SK-N-MC (cell line): ENCODE data around the gene CLEC16A.

Experiments used
- DNase-seq: peaks from one replicate; pipeline ENCODE4 v3.0.0-alpha.2; 2011; ENCODE audit warnings: low read depth, low spot score
- H3K27ac ChIP-seq: fragments of 200-600 bp; sonication (generic); 2 replicates; pipeline ENCODE4 v1.5.1; 2016; ENCODE audit warnings: mixed run types
- H3K36me3 ChIP-seq: fragments of 200-600 bp; sonication (generic); 2 replicates; pipeline ENCODE4 v1.6.1; 2017; ENCODE audit warnings: antibody characterized with exemption, low read length, mixed read lengths; ENCODE audit not compliant: insufficient read depth
- H3K4me3 ChIP-seq: fragments of 200-600 bp; sonication (generic); 2 replicates; pipeline ENCODE4 v1.5.1; 2016
- H3K9ac ChIP-seq: fragments of 200-600 bp; sonication (generic); 2 replicates; pipeline ENCODE4 v1.8.0; 2017; ENCODE audit warnings: mixed run types, mixed read lengths; ENCODE audit not compliant: insufficient read length
- H3K9me3 ChIP-seq: fragments of 200-600 bp; sonication (generic); 2 replicates; pipeline ENCODE4 v1.6.1; 2017; ENCODE audit warnings: low read depth, mild to moderate bottlenecking, antibody characterized with exemption, low read length, moderate library complexity, mixed read lengths
- EZH2 ChIP-seq: fragments of 200-600 bp; sonication (generic); IDR thresholded peaks from one replicate; pipeline ENCODE4 v1.6.1; 2017; ENCODE audit warnings: antibody characterized with exemption
- FOXP2 ChIP-seq: optimal IDR thresholded peaks from 2 replicates; pipeline ENCODE3; 2011; ENCODE audit warnings: mild to moderate bottlenecking, moderate library complexity; ENCODE audit not compliant: insufficient read depth; ENCODE audit errors: extremely low read length, control extremely low read depth
- POLR2AphosphoS5 ChIP-seq: IDR thresholded peaks from 2 replicates; pipeline ENCODE4 v1.6.1; 2012; ENCODE audit warnings: mild to moderate bottlenecking, low read depth, low read length, borderline replicate concordance

Gene CLEC16A

GRCh38 chr16:11089504-11090124 lies 145.2 kb downstream of the CLEC16A start:
- no peak overlapping the region for H3K9ac ChIP-seq
- no peak for DNase-seq
- no peak overlapping the region for H3K27ac ChIP-seq
- TF ChIP-seq EZH2: no peak
- no peak for TF ChIP-seq FOXP2
- TF ChIP-seq POLR2AphosphoS5: no peak
- H3K9me3 ChIP-seq: no peaks in the 10 kb centered on the region
- H3K36me3 ChIP-seq: no peaks in the 10 kb centered on the region
- H3K4me3 ChIP-seq: no peak overlapping the region

- TF ChIP-seq POLR2AphosphoS5: no peak
- TF ChIP-seq FOXP2: no peak
- no peak for TF ChIP-seq EZH2
- Histone ChIP-seq H3K9me3 (no peaks in the 10 kb centered on the region), H3K9ac (no peak overlapping the region), H3K4me3 (no peak overlapping the region), H3K27ac (no peak overlapping the region), H3K36me3 (no peaks in the 10 kb centered on the region)
- no peak for DNase-seq
Observed at GRCh38 chr16:11090232-11090631, 145.9 kb downstream of the CLEC16A start.

- no peak overlapping the region for H3K4me3 ChIP-seq
- no peak overlapping the region for H3K9ac ChIP-seq
- DNase-seq: no peak
- TF ChIP-seq POLR2AphosphoS5 (no peak), FOXP2 (no peak), EZH2 (no peak)
- no peaks in the 10 kb centered on the region for H3K36me3 ChIP-seq
- H3K9me3 ChIP-seq: no peaks in the 10 kb centered on the region
- no peak overlapping the region for H3K27ac ChIP-seq
Observed at GRCh38 chr16:11091021-11091785, 146.8 kb downstream of the CLEC16A start.

- Histone ChIP-seq H3K4me3 (no peak overlapping the region), H3K9me3 (no peaks in the 10 kb centered on the region), H3K9ac (no peak overlapping the region), H3K36me3 (no peaks in the 10 kb centered on the region), H3K27ac (no peak overlapping the region)
- no peak for DNase-seq
- no peak for TF ChIP-seq POLR2AphosphoS5
- TF ChIP-seq EZH2: no peak
- no peak for TF ChIP-seq FOXP2
Observed at GRCh38 chr16:11092788-11093571, 148.6 kb downstream of the CLEC16A start.

- TF ChIP-seq EZH2 (no peak), FOXP2 (no peak), POLR2AphosphoS5 (no peak)
- DNase-seq: no peak
- H3K4me3 ChIP-seq: no peak overlapping the region
- no peak overlapping the region for H3K9ac ChIP-seq
- H3K27ac ChIP-seq: no peak overlapping the region
- no peaks in the 10 kb centered on the region for H3K36me3 ChIP-seq
- H3K9me3 ChIP-seq: no peaks in the 10 kb centered on the region
Observed at GRCh38 chr16:11093572-11094074, 149.3 kb downstream of the CLEC16A start.

DNA sequence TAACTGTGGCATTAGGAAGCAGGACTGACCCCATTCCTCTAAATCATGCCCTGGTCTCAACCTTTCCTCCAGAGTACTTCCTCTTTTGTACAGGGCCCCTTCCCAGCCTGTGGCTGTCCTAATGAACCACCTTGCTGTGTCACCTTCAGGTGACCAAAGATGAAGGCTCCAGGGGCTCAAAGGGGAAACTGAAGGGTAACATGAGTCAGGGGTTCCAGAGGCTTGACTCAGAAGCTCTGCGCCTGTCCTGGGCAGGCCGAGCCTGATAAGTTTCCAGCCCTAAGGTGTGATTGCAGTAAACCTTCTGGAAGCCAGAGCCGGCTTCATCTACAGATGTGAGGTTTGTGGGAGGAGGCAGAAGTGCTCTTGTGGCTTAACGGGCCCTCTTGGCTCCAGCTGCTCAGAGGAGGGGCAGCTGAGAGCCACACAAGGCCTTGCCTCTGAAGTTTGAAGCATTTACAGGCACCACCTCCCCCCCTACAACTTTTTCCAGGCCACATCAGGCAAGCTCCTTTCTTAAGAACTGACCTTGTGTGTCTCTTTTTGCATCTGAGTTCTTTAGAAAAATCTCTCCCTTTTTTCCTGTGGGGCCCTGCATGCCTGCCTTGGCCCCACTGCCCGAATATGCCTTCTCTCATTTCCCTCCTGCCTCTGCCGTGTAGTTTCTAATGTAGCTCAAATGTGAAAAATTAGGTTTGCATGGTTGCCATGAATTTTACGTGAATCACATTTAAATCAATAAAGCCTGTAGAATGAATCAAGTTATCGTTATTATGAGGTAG lies 149.9 kb downstream of the CLEC16A start:
- no peaks in the 10 kb centered on the region for H3K36me3 ChIP-seq
- TF ChIP-seq FOXP2: no peak
- TF ChIP-seq POLR2AphosphoS5: no peak
- TF ChIP-seq EZH2: no peak
- H3K27ac ChIP-seq: no peak overlapping the region
- peak overlapping the region; percentile 20 for H3K9ac ChIP-seq
- no peaks in the 10 kb centered on the region for H3K9me3 ChIP-seq
- no peak overlapping the region for H3K4me3 ChIP-seq
- DNase-seq: no peak

GRCh38 chr16:11094857-11095565 lies 150.6 kb downstream of the CLEC16A start:
- Histone ChIP-seq H3K9ac (no peak overlapping the region), H3K27ac (no peak overlapping the region)
- no peak for DNase-seq

More at GRCh38 chr16:11094857-11095565, 150.6 kb downstream of the CLEC16A start:
- Histone ChIP-seq H3K4me3 (no peak overlapping the region), H3K36me3 (no peaks in the 10 kb centered on the region), H3K9me3 (no peaks in the 10 kb centered on the region)
- TF ChIP-seq POLR2AphosphoS5: no peak
